Epithelial cell of prostate (primary cell): ENCODE data around the gene MED22.
"Not testable (repeated sequence)": the region's sequence is repeated elsewhere in the genome, so short reads cannot be mapped to it uniquely, and the experiment has no call there.

Experiments
- DNase-seq: peaks from one replicate; pipeline ENCODE4 v3.0.0-alpha.2; 2011; ENCODE audit warnings: low read depth, low spot score
- H3K27ac ChIP-seq: fragments of 450-650 bp; 2 replicates; pipeline ENCODE4 v1.5.1; 2017; ENCODE audit warnings: mild to moderate bottlenecking

MED22 gene

GRCh38 chr9:133340916-133341315 is 7.0 kb downstream of the MED22 start:
- DNase-seq, result no peak
- no peak overlapping the region for H3K27ac ChIP-seq

DNA sequence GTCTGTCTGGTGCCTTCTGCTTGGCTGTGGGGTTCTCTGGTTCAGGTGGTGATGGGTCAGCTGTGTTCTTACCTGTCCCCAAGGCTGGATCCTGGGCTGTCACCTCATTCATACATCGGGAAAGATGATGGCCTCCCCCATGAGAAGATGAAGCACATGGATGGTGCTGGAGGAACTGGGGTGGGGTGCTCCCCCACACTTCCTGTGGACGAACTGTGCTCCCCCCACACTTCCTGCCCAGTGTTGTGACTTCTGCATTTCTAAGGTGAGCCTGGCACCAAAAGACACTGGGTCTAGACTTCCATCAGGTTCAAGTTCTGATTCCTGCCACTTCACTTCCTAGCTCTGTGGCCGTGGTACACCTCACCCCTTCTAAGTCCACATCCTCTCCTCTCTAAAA is 7.7 kb downstream of the MED22 start:
- DNase-seq, result no peak
- H3K27ac ChIP-seq, result no peak overlapping the region

- H3K27ac ChIP-seq, result no peak overlapping the region
Observed at GRCh38 chr9:133339641-133340040, 8.3 kb downstream of the MED22 start.

DNA sequence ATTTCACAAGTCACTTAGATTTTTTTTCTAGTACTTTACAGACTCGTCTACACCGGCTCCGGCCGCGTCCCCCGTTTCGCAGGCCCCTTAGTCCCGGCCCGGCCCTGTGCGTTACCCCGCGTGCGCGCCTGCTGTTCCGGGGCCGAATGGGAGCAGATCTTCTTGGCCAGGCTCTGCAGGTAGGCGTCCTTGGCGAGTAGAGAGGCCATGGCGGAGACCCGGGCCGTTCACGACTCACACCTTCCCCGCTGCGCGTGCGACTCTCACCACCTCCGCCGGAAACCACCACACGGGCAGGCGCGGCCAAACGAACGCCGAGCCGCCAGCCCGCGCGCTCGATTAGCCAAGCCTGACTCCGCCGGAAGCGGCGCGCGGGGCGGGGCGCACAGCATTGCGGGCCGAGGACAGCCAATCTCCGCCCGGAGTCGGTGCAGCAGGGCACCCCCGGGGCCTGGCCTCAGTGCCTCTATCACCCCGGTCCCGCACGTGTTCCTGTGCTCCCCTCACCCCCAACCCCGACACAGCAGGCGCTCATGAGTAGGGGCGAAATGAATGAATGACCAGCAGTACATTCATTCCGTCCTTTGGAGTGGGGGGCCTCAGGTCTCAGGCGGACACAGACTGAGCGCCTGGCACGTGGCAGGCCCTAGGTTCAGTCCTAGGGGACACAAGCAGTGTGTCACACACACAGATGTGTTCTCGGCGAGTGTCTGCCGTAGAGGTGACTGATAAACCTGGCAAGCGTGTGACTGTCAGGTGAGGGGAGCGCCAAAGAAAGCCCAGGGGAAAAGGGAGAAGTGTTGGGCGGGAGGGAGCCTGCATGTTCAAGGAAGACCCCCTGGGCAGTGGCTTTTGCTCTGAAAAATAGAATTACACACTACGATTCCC is 11.8 kb downstream of the MED22 start, which contains the start of gene SURF6:
SURF6 (minus strand) TSS at position 265 of the 888 bp plus-strand sequence; CDS start at position 209, 56 bp downstream.
- peak; percentile 43 for DNase-seq
- H3K27ac ChIP-seq, result peak within 1 kb of the TSS; percentile 56

More at GRCh38 chr9:133339641-133340040, 8.3 kb downstream of the MED22 start:
- DNase-seq, result no peak

DNA sequence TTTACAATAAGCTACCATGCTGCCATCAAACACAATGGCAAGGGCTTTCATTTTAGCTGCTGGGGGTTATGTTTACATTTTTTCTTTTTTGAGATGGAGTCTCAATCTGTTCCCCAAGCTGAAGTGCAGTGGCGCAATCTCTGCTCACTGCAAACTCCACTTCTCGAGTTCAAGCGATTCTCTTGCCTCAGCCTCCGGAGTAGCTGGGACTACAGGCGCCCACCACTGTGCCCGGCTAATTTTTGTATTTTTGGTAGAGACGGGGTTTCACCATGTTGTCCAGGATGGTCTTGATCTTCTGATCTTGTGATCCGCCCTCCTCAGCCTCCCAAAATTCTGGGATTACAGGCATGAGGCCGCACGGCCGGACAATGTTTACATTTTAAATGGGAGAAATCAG is 13.0 kb downstream of the MED22 start:
- H3K27ac ChIP-seq, DNase-seq: not testable (repeated sequence)

- H3K27ac ChIP-seq, result no peak overlapping the region
- DNase-seq, result no peak
Observed at GRCh38 chr9:133334161-133334560, 13.8 kb downstream of the MED22 start.

GRCh38 chr9:133333566-133333965 is 14.4 kb downstream of the MED22 start:
- no peak for DNase-seq

DNA sequence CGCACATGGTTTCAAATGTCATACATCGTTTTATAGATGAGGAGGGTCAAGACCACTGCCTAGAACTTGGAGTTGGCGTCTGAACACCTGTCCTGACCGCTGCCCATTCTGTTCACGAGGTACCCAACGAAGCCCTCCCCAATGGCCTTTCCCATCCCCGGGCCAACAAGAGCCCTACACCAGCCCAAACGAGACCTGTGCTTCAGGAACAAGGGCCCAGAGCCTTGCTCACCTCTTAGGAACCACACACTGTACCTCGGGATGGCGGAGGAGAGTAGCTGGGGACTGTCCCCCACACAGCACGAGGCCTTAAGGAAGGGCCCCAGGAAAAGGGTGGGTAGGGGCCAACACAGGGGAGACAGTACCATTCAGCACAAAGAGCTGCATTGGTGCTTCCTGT is 14.9 kb downstream of the MED22 start:
- no peak overlapping the region for H3K27ac ChIP-seq
- DNase-seq, result no peak

More at GRCh38 chr9:133333566-133333965, 14.4 kb downstream of the MED22 start:
- H3K27ac ChIP-seq, result no peak overlapping the region

DNA sequence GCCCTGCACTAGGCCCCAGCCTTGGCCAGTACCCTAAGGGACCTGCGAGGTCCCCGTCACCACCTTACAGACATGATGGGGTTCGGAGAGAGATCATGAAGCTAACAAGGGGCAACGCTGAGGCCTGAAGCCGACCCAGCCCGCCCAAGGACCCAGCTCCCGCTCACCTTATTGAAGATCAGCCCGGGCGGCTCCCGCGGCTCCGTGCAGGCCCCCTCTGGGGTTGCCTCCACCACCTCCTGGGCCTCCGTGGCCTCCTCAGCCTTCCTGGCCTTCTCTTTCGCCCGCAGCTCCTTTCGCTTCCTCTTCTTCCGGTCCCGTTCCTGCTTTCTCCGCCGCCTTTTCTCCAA is 15.6 kb downstream of the MED22 start:
- DNase-seq, result no peak
- H3K27ac ChIP-seq, result no peak overlapping the region

- no peak for DNase-seq
- H3K27ac ChIP-seq, result no peak overlapping the region
Observed at GRCh38 chr9:133331641-133332380, 16.1 kb downstream of the MED22 start.

GRCh38 chr9:133331221-133331620 is 16.7 kb downstream of the MED22 start:
- DNase-seq, result no peak
- no peak overlapping the region for H3K27ac ChIP-seq

DNA sequence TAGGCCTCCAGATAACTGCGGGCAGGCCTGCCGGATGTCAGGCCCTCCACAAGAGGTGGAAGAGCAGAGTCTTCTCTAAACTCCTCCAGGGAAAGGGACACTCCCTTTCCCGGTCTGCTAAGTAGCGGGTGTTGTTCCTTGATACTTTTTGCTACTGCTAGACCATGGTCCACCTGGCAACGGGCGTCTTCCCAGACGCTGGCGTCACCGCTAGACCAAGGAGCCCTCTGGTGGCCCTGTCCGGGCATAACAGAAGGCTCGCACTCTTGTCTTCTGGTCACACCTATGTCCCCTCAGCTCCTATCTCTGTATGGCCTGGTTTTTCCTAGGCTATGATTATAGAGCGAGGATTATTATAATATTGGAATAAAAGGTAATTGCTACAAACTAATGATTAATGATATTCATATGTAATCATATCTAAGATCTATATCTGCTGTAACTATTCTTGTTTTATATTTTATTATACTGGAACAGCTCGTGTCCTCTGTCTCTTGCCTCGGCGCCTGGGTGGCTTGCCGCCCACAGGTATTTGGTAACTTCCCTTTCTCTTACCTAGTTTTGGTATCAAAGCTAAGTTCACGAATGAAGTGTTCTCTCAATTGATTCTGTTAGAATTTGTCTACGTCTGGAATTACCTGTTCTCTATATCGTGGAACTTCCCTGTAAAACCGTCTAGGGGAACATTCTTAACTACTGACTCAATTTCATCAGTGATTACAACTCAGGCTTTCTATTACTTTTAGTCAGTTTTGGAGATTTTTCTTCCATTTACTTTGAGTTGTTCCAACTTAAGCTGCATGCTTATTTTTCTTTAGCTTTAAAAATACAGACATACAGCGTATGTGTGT is 18.4 kb downstream of the MED22 start:
- peak overlapping the region; percentile 30 for H3K27ac ChIP-seq
- not testable (repeated sequence) for DNase-seq

GRCh38 chr9:133327834-133328484 is 20.0 kb downstream of the MED22 start:
- DNase-seq, result no peak

GRCh38 chr9:133327021-133327420 is 20.9 kb downstream of the MED22 start:
- H3K27ac ChIP-seq, DNase-seq: not testable (repeated sequence)

More at GRCh38 chr9:133327834-133328484, 20.0 kb downstream of the MED22 start:
- H3K27ac ChIP-seq, result no peak overlapping the region

GRCh38 chr9:133323991-133324703 is 23.8 kb downstream of the MED22 start:
- no peak for DNase-seq
- no peak overlapping the region for H3K27ac ChIP-seq

DNA sequence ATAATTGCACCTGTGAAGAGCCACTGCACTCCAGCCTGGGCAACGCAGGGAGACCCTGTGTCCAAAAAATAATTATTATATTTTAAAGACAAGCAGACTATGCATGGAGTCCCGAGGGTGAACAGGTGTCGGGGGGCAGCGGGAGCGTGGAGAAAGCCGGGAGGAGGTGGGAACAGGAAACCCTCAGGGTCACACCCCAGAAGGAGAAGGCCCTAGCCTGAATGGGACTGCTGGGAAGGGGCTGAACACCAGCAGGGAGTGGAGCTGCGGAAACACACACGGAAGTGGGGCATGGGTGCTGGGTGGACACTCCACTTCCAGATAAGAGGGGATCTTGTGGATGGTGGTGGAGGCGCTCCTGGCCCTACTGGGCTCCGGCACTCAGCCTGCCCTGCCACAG is 24.7 kb downstream of the MED22 start:
- H3K27ac ChIP-seq, result no peak overlapping the region
- no peak for DNase-seq

DNA sequence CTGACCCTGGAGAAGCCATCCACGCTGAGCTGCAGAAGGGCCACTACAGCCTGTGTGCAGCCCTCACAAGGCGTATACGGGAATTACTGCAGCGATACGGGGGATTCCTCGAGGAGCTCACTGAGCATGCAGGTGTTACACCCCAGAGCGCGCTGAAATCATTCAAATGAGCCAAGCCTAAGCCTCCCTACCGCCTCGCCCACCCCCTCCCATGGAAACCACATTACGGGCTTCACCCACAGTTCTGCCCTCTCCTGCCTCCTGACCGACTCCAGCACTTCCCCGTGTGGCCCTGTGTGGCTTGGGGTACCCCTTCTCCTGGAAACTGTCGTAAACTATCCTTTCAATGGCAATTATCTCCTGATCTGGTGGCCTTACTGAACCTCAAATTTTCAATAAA is 25.2 kb downstream of the MED22 start:
- no peak overlapping the region for H3K27ac ChIP-seq
- no peak for DNase-seq

- no peak overlapping the region for H3K27ac ChIP-seq
- no peak for DNase-seq
Observed at GRCh38 chr9:133321411-133321935, 26.5 kb downstream of the MED22 start.

DNA sequence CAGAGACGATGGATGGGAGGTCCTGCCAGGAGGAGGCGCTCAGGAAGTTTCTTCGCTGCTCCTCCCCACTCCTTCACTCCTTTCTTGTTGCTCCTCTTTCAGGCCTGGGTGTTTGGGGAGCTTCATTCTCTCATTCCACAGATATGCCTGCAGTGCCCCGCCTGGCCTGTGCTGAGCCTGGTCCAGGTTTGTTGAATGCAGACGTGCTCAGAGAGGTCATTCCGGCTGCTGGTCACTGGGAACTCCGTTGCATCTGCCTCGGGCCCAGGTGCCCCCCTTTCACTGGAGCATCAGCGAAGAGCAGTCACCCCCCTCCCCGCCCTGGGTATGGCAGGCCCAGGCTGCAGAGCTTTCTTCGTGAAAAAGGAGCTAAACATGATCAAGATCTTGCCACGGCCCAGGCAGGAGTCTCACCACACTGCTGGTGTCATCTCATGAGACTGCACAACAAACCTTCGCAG is 27.5 kb downstream of the MED22 start:
- no peak overlapping the region for H3K27ac ChIP-seq
- DNase-seq, result no peak
